ENCODE measurements around the gene ATXN2.

GRCh38 chr12:111451232-111451631 lies 147.9 kb downstream of the ATXN2 start:
- no peak for TF ChIP-seq CTCF (IDR thresholded peaks at IDR 0.05)
- no peak for TF ChIP-seq POLR2A (IDR thresholded peaks at IDR 0.05)
